OCI-LY7 (cell line): ENCODE measurements around the gene CBLL2. TPM values are rescaled to one million over a fixed set of nuclear protein-coding genes. Genes with fewer than 3 reads are reported as not detected.

Experiments
- Bru-seq: library from RNA; stranded (reverse); fragments of 400-500 nt; gene quantifications from one replicate; lab custom pipeline; 2021; lab: Mats Ljungman, UMichigan
- BruChase-seq, 2 experiments: library from RNA; stranded (reverse); fragments of 400-500 nt; gene quantifications; one replicate each; lab custom pipeline; 2021; lab: Mats Ljungman, UMichigan
- BruUV-seq: library from RNA; stranded (reverse); fragments of 400-500 nt; replicated peaks from 2 replicates; lab custom pipeline; 2021; lab: Mats Ljungman, UMichigan
- CTCF ChIA-PET: fragments of 300-600 bp; sonication (Branson Sonifier 250); formaldehyde crosslinking; loops from one replicate; lab custom pipeline; 2022; ENCODE audit warnings: antibody characterized with exemption; ENCODE audit not compliant: unreplicated experiment; lab: Charles Lee
- POLR2A ChIA-PET: fragments of 300-600 bp; sonication (Branson Sonifier 250); formaldehyde crosslinking; loops from one replicate; lab custom pipeline; 2022; ENCODE audit warnings: antibody characterized with exemption; lab: Charles Lee
- DNase-seq: peaks from one replicate; pipeline ENCODE4 v3.0.0-alpha.2; 2015; ENCODE audit warnings: low spot score
- H2AFZ ChIP-seq: fragments of 200-600 bp; sonication (generic), shearing (Covaris generic); 2 replicates; pipeline ENCODE4 v1.6.1; 2014; ENCODE audit warnings: mild to moderate bottlenecking, antibody characterized with exemption, low read length, moderate library complexity
- H3K27ac ChIP-seq: fragments of 200-600 bp; sonication (generic); 2 replicates; pipeline ENCODE4 v1.5.1; 2014; ENCODE audit warnings: mixed run types, low read depth, mild to moderate bottlenecking, moderate library complexity, low read length, inconsistent platforms; ENCODE audit not compliant: poor library complexity, severe bottlenecking
- H3K36me3 ChIP-seq: fragments of 200-600 bp; sonication (generic); 2 replicates; pipeline ENCODE4 v1.6.1; 2014; ENCODE audit warnings: mild to moderate bottlenecking, antibody characterized with exemption, low read length, moderate library complexity, mixed read lengths; ENCODE audit not compliant: insufficient read depth
- H3K4me1 ChIP-seq: fragments of 200-600 bp; sonication (generic); 2 replicates; pipeline ENCODE4 v1.5.1; 2014; ENCODE audit warnings: mild to moderate bottlenecking, low read length; ENCODE audit not compliant: insufficient read depth, poor library complexity, severe bottlenecking
- H3K4me2 ChIP-seq: fragments of 200-600 bp; sonication (generic); 2 replicates; pipeline ENCODE4 v1.6.1; 2014; ENCODE audit warnings: mild to moderate bottlenecking, low read length
- H3K4me3 ChIP-seq: fragments of 200-600 bp; sonication (generic); 2 replicates; pipeline ENCODE4 v1.5.1; 2014; ENCODE audit warnings: mild to moderate bottlenecking, low read depth, low read length; ENCODE audit not compliant: poor library complexity, severe bottlenecking
- H3K79me2 ChIP-seq: fragments of 200-600 bp; sonication (generic); 2 replicates; pipeline ENCODE4 v1.6.1; 2016; ENCODE audit warnings: low read depth, mild to moderate bottlenecking, low read length, moderate library complexity, mixed read lengths; ENCODE audit not compliant: insufficient read depth
- H3K9me2 ChIP-seq: fragments of 200-600 bp; sonication (generic); 2 replicates; pipeline ENCODE4 v1.6.1; 2016; ENCODE audit warnings: mild to moderate bottlenecking, low read length, mixed read lengths; ENCODE audit not compliant: insufficient read depth
- H3K9me3 ChIP-seq: fragments of 200-600 bp; sonication (generic); 2 replicates; pipeline ENCODE4 v1.6.1; 2014; ENCODE audit warnings: mild to moderate bottlenecking, mixed run types, low read length, mixed read lengths
- H4K20me1 ChIP-seq: fragments of 200-600 bp; sonication (generic); 2 replicates; pipeline ENCODE4 v1.6.1; 2014; ENCODE audit warnings: mild to moderate bottlenecking, antibody characterized with exemption, low read length, moderate library complexity, mixed read lengths; ENCODE audit not compliant: insufficient read depth
- EZH2phosphoT487 ChIP-seq: fragments of 200-600 bp; sonication (generic); IDR thresholded peaks from 2 replicates; pipeline ENCODE4 v1.6.1; 2018; ENCODE audit warnings: low read depth, borderline replicate concordance, mild to moderate bottlenecking, mixed run types, antibody characterized with exemption, low read length, moderate library complexity, mixed read lengths
- intact Hi-C: fragments of 100-400 bp; cut with micrococcal nuclease; formaldehyde crosslinking; loops from one replicate; pipeline ENCODE4 v1.10.0; 2022; ENCODE audit not compliant: unreplicated experiment
- long read RNA-seq: library from polyadenylated mRNA; stranded (forward); transcript quantifications from one replicate; pipeline ENCODE4 v2.0.0, GENCODE V29; 2022
- total RNA-seq, 2 experiments: library from RNA; depleted of rRNA in 1 of 2; stranded (reverse); fragments of >200 nt in 1 of 2; shearing (Covaris generic) in 1 of 2; gene quantifications; 2 replicates each; pipeline ENCODE4 v1.2.3, GENCODE V29; 2014 to 2022
- TF ChIP-seq, protein P1 (sequence below): fragments of 200-600 bp; sonication (generic); conservative IDR thresholded peaks from 2 replicates; pipeline ENCODE4 v1.5.1; 2014; ENCODE audit warnings: mild to moderate bottlenecking, antibody characterized with exemption, low read length, moderate library complexity, mixed read lengths

CBLL2 gene, protein sequence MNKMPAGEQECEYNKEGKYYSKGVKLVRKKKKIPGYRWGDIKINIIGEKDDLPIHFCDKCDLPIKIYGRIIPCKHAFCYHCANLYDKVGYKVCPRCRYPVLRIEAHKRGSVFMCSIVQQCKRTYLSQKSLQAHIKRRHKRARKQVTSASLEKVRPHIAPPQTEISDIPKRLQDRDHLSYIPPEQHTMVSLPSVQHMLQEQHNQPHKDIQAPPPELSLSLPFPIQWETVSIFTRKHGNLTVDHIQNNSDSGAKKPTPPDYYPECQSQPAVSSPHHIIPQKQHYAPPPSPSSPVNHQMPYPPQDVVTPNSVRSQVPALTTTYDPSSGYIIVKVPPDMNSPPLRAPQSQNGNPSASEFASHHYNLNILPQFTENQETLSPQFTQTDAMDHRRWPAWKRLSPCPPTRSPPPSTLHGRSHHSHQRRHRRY
- total RNA-seq (2014; rRNA removed; shearing (Covaris generic)) (not detected in 2 replicates), total RNA-seq (2022) (not detected in 2 replicates), Bru-seq, nascent RNA (not detected), BruChase-seq, experiment 1, labeled RNA remaining after a 6-hour chase (not detected), BruChase-seq, experiment 2, labeled RNA remaining after a 2-hour chase (not detected)
- long read RNA-seq, result 0 reads

DNA sequence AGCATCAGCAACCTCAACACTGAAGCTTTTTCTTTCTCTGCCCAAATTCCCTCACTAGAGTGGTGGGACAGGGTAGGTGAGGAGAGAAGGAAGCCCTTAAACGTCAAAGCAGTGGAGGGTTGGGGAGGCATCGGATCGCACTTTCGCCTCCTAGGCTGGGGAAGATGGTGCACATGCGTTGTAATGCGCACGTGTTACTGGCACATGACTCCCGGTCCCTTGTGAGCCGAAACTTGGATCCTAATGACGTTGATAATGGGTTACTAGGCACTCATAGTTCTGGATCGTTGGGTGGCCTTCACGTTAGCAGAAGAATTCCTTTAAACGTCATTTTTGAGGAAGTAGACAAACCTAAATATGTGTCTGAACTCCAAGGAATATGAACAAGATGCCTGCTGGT, at the start of gene CBLL2:
CBLL2 (plus strand) TSS at position 301 of the 400 bp plus-strand sequence; CDS start at position 380, 79 bp downstream.
- intact Hi-C loops, result no loop called here
- no peak within 1 kb of the TSS for H3K4me2 ChIP-seq
- ChIA-PET POLR2A (no interaction called here), CTCF (no interaction called here)
- H3K4me1 ChIP-seq, result no peaks in the 10 kb centered on the region
- no peak within 1 kb of the TSS for H2AFZ ChIP-seq
- no peak for DNase-seq
- no peaks in the 10 kb centered on the region for H3K9me3 ChIP-seq
- H3K36me3 ChIP-seq, result no peaks in the 10 kb centered on the region
- no peaks in the 10 kb centered on the region for H3K9me2 ChIP-seq
- no peaks in the 10 kb centered on the region for H3K79me2 ChIP-seq
- no peak within 1 kb of the TSS for H3K4me3 ChIP-seq
- BruUV-seq, result no TSS peak
- TF ChIP-seq, protein P1, sequence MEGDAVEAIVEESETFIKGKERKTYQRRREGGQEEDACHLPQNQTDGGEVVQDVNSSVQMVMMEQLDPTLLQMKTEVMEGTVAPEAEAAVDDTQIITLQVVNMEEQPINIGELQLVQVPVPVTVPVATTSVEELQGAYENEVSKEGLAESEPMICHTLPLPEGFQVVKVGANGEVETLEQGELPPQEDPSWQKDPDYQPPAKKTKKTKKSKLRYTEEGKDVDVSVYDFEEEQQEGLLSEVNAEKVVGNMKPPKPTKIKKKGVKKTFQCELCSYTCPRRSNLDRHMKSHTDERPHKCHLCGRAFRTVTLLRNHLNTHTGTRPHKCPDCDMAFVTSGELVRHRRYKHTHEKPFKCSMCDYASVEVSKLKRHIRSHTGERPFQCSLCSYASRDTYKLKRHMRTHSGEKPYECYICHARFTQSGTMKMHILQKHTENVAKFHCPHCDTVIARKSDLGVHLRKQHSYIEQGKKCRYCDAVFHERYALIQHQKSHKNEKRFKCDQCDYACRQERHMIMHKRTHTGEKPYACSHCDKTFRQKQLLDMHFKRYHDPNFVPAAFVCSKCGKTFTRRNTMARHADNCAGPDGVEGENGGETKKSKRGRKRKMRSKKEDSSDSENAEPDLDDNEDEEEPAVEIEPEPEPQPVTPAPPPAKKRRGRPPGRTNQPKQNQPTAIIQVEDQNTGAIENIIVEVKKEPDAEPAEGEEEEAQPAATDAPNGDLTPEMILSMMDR, result no peak
- TF ChIP-seq EZH2phosphoT487, result no peak
- no peak within 1 kb of the TSS for H3K27ac ChIP-seq
- H4K20me1 ChIP-seq, result no peaks in the 10 kb centered on the region

DNA sequence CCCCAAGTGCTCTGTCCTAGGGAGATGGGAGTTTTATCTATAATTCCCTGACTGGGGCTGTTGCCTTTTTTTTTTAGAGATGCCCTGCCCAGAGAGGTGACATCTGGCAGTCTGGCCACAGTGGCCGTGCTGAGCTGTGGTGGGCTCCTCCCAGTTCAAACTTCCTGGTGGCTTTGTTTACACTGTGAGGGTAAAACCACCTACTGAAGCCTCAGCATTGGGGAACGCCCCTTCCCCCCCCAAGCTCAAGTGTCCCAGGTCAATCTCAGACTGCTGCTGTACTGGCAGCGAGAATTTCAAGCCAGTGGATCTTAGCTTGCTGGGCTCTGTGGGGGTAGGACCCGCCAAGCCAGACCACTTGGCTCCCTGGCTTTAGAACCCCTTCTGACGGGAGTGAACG, 38.3 kb upstream of the CBLL2 start:
- no peak for DNase-seq
- TF ChIP-seq EZH2phosphoT487, result no peak
- TF ChIP-seq, protein P1, result no peak
- H3K9me3 ChIP-seq, result no peaks in the 10 kb centered on the region
- no peaks in the 10 kb centered on the region for H3K36me3 ChIP-seq
- H2AFZ ChIP-seq, result no peak overlapping the region
- CTCF ChIA-PET, result no interaction called here
- no peaks in the 10 kb centered on the region for H3K4me1 ChIP-seq
- H4K20me1 ChIP-seq, result no peaks in the 10 kb centered on the region
- no TSS peak for BruUV-seq
- H3K27ac ChIP-seq, result no peak overlapping the region
- H3K79me2 ChIP-seq, result no peaks in the 10 kb centered on the region
- POLR2A ChIA-PET, result interaction anchor here (0.6 kb wide), 1 partner anchor 26 kb away, joined by 5 read pairs; no protein-coding TSS in a partner anchor
- H3K4me2 ChIP-seq, result no peak overlapping the region
- intact Hi-C loops, result no loop called here
- H3K9me2 ChIP-seq, result no peaks in the 10 kb centered on the region
- H3K4me3 ChIP-seq, result no peak overlapping the region
